Heart left ventricle (tissue), 16 donors: Measurements from ENCODE around the gene NEB. TPM values are rescaled to one million over a fixed set of nuclear protein-coding genes. Genes with fewer than 3 reads are reported as not detected.
A peak's percentile ranks its signal among the peaks of the same experiment; 100 is the strongest.

ENCODE experiments used
- ATAC-seq, 4 donors: fragments of 200-7000 bp; cut with Tn5 transposase; one replicate each; pipeline ENCODE4 v1.9.1; 2020 to 2022; ENCODE audit warnings: moderate library complexity in 4 of 4, mild to moderate bottlenecking in 3 of 4, moderate number of reproducible peaks in 1 of 4
- DNase-seq, 5 donors: peaks; one replicate each; pipeline ENCODE4 v3.0.0-alpha.2; 2020
- H3K27ac ChIP-seq, 12 donors: fragments of 200-600 bp; sonication (generic) in 4 of 12; one replicate each; pipeline versions ENCODE4 v1.5.0 to v1.8.0; 2016 to 2022; ENCODE audit warnings: mild to moderate bottlenecking in 2 of 12
- H3K27me3 ChIP-seq, 9 donors: fragments of 200-600 bp; sonication (generic) in 2 of 9; one replicate each; pipeline versions ENCODE4 v1.5.1 to v1.8.0; 2016 to 2022; ENCODE audit warnings: mild to moderate bottlenecking in 3 of 9
- H3K36me3 ChIP-seq, 9 donors: fragments of 200-600 bp; sonication (generic) in 2 of 9; one replicate each; pipeline versions ENCODE4 v1.5.0 to v1.8.0; 2018 to 2022; ENCODE audit warnings: mild to moderate bottlenecking in 2 of 9
- H3K4me1 ChIP-seq, 12 donors: fragments of 200-600 bp; sonication (generic) in 4 of 12; one replicate each; pipeline versions ENCODE4 v1.5.0 to v1.8.0; 2016 to 2022; ENCODE audit warnings: mild to moderate bottlenecking in 3 of 12
- H3K4me3 ChIP-seq, 12 donors: fragments of 200-600 bp; sonication (generic) in 4 of 12; one replicate each; pipeline versions ENCODE4 v1.5.0 to v1.8.0; 2017 to 2022; ENCODE audit warnings: mild to moderate bottlenecking in 9 of 12, moderate library complexity in 4 of 12
- H3K9me3 ChIP-seq, 12 donors: fragments of 200-600 bp; sonication (generic) in 4 of 12; one replicate each; pipeline versions ENCODE4 v1.5.0 to v1.8.0; 2016 to 2022; ENCODE audit warnings: mild to moderate bottlenecking in 1 of 12
- CTCF ChIP-seq, 12 donors: fragments of 200-600 bp; sonication (generic) in 4 of 12; IDR thresholded peaks; one replicate each; pipeline versions ENCODE4 v1.5.0 to v1.8.0; 2018 to 2022; ENCODE audit warnings: antibody characterized with exemption in 12 of 12, mild to moderate bottlenecking in 5 of 12
- POLR2A ChIP-seq, 2 donors: fragments of 450-650 bp; IDR thresholded peaks; one replicate each; pipeline ENCODE4 v1.6.1; 2017; ENCODE audit warnings: antibody characterized with exemption in 2 of 2, mild to moderate bottlenecking in 2 of 2, moderate library complexity in 2 of 2
- WGBS, 4 donors: extraction: QIAGEN DNeasy Blood & Tissue Kit in 2 of 4; methylation state at CpG; one replicate each; pipeline versions ENCODE4 v1.1.5 to v1.1.7; 2013 to 2018; 5-methylcytosine and 5-hydroxymethylcytosine counted together
- intact Hi-C, 10 donors: fragments of 100-400 bp; cut with DNase I; formaldehyde crosslinking; loops; one replicate each; pipeline versions ENCODE4 v1.11.1 to v1.14.2; 2022
- polyA plus RNA-seq, 2 donors: library from polyadenylated mRNA; stranded (reverse); fragments of 200-250 nt; gene quantifications; one replicate each; pipeline ENCODE4 v1.2.3, GENCODE V29; 2013
- total RNA-seq, 9 donors: library from RNA; depleted of rRNA in 2 of 9; stranded (reverse); fragments of >200 nt in 2 of 9; fragmentation: NEBNext Ultra II Directional in 3 of 9; extraction: Animal tissue kit (Norgen Biotek cat#: 25700) in 3 of 9; gene quantifications; one replicate each; pipeline versions ENCODE4 v1.1.0 to v1.2.4, GENCODE V29; 2016 to 2023
- donor health status: ischemic (EF 13 %, LVEDD 7.1; RV severe dilation, severe dysfunction).
- donor health status: healthy with polysubstance abuse.
- donor health status: DM: no; HTN: yes; CAD: no.
- donor health status: DM: no; HTN: no; CAD: no.
- donor health status: ischemic (EF 25% LVEDD 6.9; RV normal size, moderate dysfunction).
- donor health status: ischemic (EF 25% LVEDD 5.7; RV mildly dilated, moderate dysfunction).
- donor health status: healthy.
- donor health status: DM: yes; HTN: yes; CAD: no.
- donor health status: ischemic (EF 35%, LVEDD 5.7; RV mildly dilated, moderate dysfunction).
- donor health status: nonischemic (EF 11% LVEDD 7.7; RV severe dilation, severe dysfunction).
- donor health status: DM: yes; HTN: yes; CAD: no.
- donor health status: PGD.
- donor health status: ischemic (EF 29% LVEDD 5.4; RV normal size, mild dysfunction).
- donor health status: nonischemic (EF 23%, LVEDD 6.1; RV moderate dilation, normal function).

The NEB gene
- total and polyA plus RNA-seq, 11 donors = 0.43 to 23.9 (median 3.0) TPM

DNA sequence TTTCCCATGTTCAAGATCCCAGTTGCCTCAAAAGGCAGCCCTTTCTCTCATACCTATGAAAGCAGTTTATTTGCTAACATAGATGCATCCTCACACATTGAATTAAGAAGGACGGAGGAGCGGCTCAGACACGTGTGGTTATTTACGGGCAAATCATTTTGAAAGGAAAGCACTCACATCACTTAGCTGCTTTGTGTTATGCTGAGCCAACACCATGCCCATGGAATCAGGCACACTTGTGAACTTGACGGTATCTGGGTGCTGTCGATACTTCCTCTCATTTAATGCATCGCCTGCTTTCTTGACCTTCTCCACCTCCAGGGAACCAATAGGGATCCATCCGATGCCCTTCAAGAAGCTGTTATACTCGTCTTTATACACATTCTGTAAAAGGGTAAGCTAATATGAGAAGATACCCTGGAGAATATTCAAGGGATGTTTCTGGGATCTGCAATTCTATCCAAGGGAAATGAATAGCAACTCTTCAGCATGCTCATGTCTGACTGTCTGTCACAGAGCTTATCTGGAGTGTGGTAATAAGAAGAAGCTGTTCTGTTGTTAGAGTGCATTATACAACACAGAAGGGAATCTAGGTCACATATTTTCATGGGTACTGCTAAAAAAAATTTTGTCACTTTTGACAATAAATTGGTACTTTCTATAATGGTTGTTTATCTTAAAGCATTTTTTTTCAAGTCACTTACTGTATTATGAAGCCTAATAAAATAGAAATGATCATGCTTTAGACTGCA lies 63.3 kb downstream of the NEB start:
- Histone ChIP-seq H3K27ac (no peak overlapping the region), H3K4me3 (no peak overlapping the region), H3K27me3 (no peaks in the 10 kb centered on the region), H3K9me3 (no peaks in the 10 kb centered on the region), H3K4me1 (peaks cover 0 to 18% (median 8%) of the 10 kb centered on the region in 12 donors), H3K36me3 (no peaks in the 10 kb centered on the region)
- ATAC-seq (peak; percentile 65 to 81 (median 68)), DNase-seq (no peak)
- TF ChIP-seq POLR2A (IDR thresholded peaks at IDR 0.05) (no peak), CTCF (IDR thresholded peaks at IDR 0.05) (no peak)
- intact Hi-C loops = no loop called here
- 60 to 63% (median 62%) methylated on average over 9 of the region's 9 CpGs for WGBS, 4 donors

GRCh38 chr2:151670346-151670745 lies 63.9 kb downstream of the NEB start:
- no peaks in the 10 kb centered on the region for H3K27me3 ChIP-seq
- 48 to 65% (median 60%) methylated on average over 7 of the region's 7 CpGs for WGBS, 4 donors
- TF ChIP-seq POLR2A (IDR thresholded peaks at IDR 0.05) (no peak), CTCF (IDR thresholded peaks at IDR 0.05) (no peak)
- no peaks in the 10 kb centered on the region for H3K9me3 ChIP-seq
- peaks cover 0 to 18% (median 8%) of the 10 kb centered on the region in 12 donors for H3K4me1 ChIP-seq
- intact Hi-C loops = no loop called here
- H3K36me3 ChIP-seq = no peaks in the 10 kb centered on the region
- no peak for DNase-seq
- H3K27ac ChIP-seq = no peak overlapping the region
- ATAC-seq = peak in 3 of 4 donors; percentile 32 to 57 (median 32)
- no peak overlapping the region for H3K4me3 ChIP-seq

GRCh38 chr2:151669585-151670081 lies 64.6 kb downstream of the NEB start:
- DNase-seq (no peak), ATAC-seq (peak in 3 of 4 donors; percentile 20 to 68 (median 59))
- 48 to 58% (median 56%) methylated on average over 6 of the region's 6 CpGs for WGBS, 4 donors
- H3K27ac ChIP-seq = no peak overlapping the region
- peaks cover 0 to under 1% (median 0%) of the 10 kb centered on the region in 9 donors for H3K36me3 ChIP-seq
- no peaks in the 10 kb centered on the region for H3K9me3 ChIP-seq
- H3K4me1 ChIP-seq = peaks cover 0 to 18% (median 8%) of the 10 kb centered on the region in 12 donors
- H3K4me3 ChIP-seq = no peak overlapping the region
- no peak for TF ChIP-seq POLR2A (IDR thresholded peaks at IDR 0.05)
- TF ChIP-seq CTCF (IDR thresholded peaks at IDR 0.05) = no peak
- H3K27me3 ChIP-seq = no peaks in the 10 kb centered on the region
- intact Hi-C loops = no loop called here

- H3K4me1 ChIP-seq = peaks cover 0 to 18% (median 8%) of the 10 kb centered on the region in 12 donors
- intact Hi-C loops = no loop called here
- TF ChIP-seq POLR2A (IDR thresholded peaks at IDR 0.05) (no peak), CTCF (IDR thresholded peaks at IDR 0.05) (no peak)
- no peak overlapping the region for H3K27ac ChIP-seq
- H3K36me3 ChIP-seq = peaks cover 0 to 3% (median 0%) of the 10 kb centered on the region in 9 donors
- no peak for DNase-seq
- no peak overlapping the region for H3K4me3 ChIP-seq
- no peak for ATAC-seq
- H3K9me3 ChIP-seq = no peaks in the 10 kb centered on the region
- no peaks in the 10 kb centered on the region for H3K27me3 ChIP-seq
- 96 to 99% (median 98%) methylated on average over 5 of the region's 5 CpGs for WGBS, 4 donors
These were observed 65.5 kb downstream of the NEB start for GRCh38 chr2:151668737-151669136.
